Breast epithelium (tissue), 3 donors: ENCODE data around the gene LYRM4.

ENCODE experiments used
- CTCF ChIP-seq, 3 donors: fragments of 450-650 bp; IDR thresholded peaks; one replicate each; pipeline ENCODE4 v1.5.1; 2016 to 2017; ENCODE audit warnings: antibody characterized with exemption in 3 of 3, mild to moderate bottlenecking in 3 of 3, moderate library complexity in 3 of 3
- POLR2A ChIP-seq: fragments of 450-650 bp; IDR thresholded peaks from one replicate; pipeline ENCODE4 v1.6.1; 2016; ENCODE audit warnings: antibody characterized with exemption, mild to moderate bottlenecking, moderate library complexity
- POLR2AphosphoS5 ChIP-seq, 3 donors: sonication (generic); formaldehyde crosslinking; IDR thresholded peaks; one replicate each; pipeline ENCODE4 v1.6.1; 2017; ENCODE audit warnings: antibody characterized with exemption in 3 of 3

GRCh38 chr6:5066456-5067093 is 194.2 kb downstream of the LYRM4 start:
- TF ChIP-seq CTCF (IDR thresholded peaks at IDR 0.05) = no peak
- TF ChIP-seq POLR2A = no peak
- no peak for TF ChIP-seq POLR2AphosphoS5 (IDR thresholded peaks at IDR 0.05)
